ENCODE results near the gene SOCS2.

GRCh38 chr12:93582351-93582750, 9.9 kb downstream of the SOCS2 start:
- TF ChIP-seq CTCF (IDR thresholded peaks at IDR 0.05) = no peak
- TF ChIP-seq POLR2AphosphoS5 (IDR thresholded peaks at IDR 0.05) = no peak
